Mucosa of descending colon (tissue), 3 donors: Measurements from ENCODE around the gene TCEANC2. TPM values are rescaled to one million over a fixed set of nuclear protein-coding genes. Genes with fewer than 3 reads are reported as not detected.
A peak's percentile ranks its signal among the peaks of the same experiment; 100 is the strongest.

Experiments used
- ATAC-seq: fragments of 200-7000 bp; cut with Tn5 transposase; one replicate; pipeline ENCODE4 v1.9.1; 2020; ENCODE audit warnings: mild to moderate bottlenecking, moderate library complexity
- DNase-seq, 3 donors: peaks; one replicate each; pipeline ENCODE4 v3.0.0-alpha.2; 2020
- H3K36me3 ChIP-seq: fragments of 200-600 bp; one replicate; pipeline ENCODE4 v1.8.0; 2021; ENCODE audit warnings: low read depth, mild to moderate bottlenecking
- H3K4me1 ChIP-seq: fragments of 200-600 bp; one replicate; pipeline ENCODE4 v1.8.0; 2021; ENCODE audit warnings: low read depth, mild to moderate bottlenecking
- H3K4me3 ChIP-seq: fragments of 200-600 bp; one replicate; pipeline ENCODE4 v1.8.0; 2021; ENCODE audit warnings: mild to moderate bottlenecking
- H3K9me3 ChIP-seq: fragments of 200-600 bp; one replicate; pipeline ENCODE4 v1.8.0; 2021; ENCODE audit warnings: mild to moderate bottlenecking
- intact Hi-C, 2 donors: fragments of 100-400 bp; cut with DNase I in 1 of 2; cut with micrococcal nuclease in 1 of 2; formaldehyde crosslinking; loops; one replicate each; pipeline versions ENCODE4 v1.11.0 to v1.11.1; 2022; cut with DNase I, micrococcal nuclease
- total RNA-seq, 3 donors: library from RNA; stranded (reverse); fragmentation: NEBNext Ultra II Directional in 2 of 3; extraction: Animal tissue kit (Norgen Biotek cat#: 25700) in 2 of 3; gene quantifications; one replicate each; pipeline versions ENCODE4 v1.2.1 to v1.2.4, GENCODE V29; 2021 to 2023
- TF ChIP-seq, protein P1 (sequence below): fragments of 200-600 bp; IDR thresholded peaks from one replicate; pipeline ENCODE4 v1.8.0; 2022; ENCODE audit warnings: antibody characterized with exemption, mild to moderate bottlenecking
- donor health status: DM: no; HTN: no; CAD: no; lungs with moderate emphysema.
- donor health status: DM: no; HTN: no; CAD: no.
- donor health status: DM: no; HTN: yes; CAD: no.

TCEANC2 gene
- total RNA-seq, 3 donors from 2014 or later = 4.5 to 8.6 (median 6.0) TPM

DNA sequence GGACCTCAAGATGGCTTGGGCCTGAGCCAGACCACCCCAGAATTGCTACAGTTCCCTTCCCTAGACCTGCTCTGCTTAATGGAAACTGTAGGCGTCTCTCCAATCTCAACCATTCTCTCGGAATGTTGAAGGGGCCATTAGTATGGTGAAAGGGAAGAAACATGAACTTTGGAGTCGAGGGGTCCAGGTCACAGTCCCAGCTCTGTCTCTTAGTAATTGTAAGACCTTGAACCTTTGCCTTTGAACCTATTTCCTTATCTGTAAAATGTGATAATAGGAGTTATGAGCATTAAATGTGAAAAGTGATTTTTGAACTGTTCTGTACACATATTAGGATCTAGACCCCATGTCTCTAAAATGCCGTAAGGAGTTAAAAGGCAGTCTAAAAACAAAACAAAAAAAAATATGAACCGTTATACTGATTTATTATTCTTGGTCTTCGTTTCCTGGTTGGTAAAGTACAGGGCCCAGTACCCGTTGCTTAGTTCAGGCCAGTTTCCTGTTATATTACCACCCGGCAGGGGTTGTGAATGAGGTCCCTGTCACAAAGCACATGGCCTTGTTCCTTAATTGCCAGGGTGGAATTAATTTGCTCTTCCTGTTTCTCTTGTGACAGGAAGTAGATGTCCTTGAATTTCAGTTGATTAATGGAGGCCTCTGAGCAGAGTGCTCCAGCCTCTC lies 42.3 kb downstream of the TCEANC2 start:
- peak; percentile 61 for ATAC-seq

DNA sequence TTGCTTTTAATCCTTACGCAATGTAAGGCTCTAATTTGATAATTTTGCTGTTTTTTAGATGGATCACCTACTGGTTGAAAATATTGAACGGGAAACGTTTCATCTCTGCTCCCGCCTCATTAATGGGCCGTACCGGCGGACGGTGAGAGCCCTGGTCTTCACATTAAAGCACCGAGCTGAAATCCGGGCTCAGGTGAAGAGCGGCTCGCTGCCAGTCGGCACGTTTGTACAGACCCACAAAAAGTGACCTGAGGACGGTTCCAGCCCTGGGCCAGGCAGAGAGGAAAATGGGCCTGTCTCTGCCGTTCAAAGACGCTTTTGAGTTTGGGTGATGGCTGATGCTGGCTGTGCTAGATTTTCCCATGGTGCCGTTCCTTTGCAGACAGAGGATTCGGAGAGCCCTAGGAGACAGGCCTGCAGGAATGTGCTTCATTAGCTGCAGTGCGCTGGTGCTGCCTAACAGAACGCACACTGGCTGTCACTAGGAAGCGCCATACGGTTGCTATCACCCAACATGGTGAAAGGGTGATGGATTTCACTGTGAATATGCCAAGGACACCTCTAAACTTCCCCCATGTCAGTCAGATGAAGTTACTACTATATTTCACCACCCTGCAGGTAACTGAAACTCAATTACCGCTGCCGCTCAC lies 42.9 kb downstream of the TCEANC2 start:
- H3K9me3 ChIP-seq = no peaks in the 10 kb centered on the region
- peaks cover 20% of the 10 kb centered on the region for H3K4me1 ChIP-seq
- DNase-seq (no peak), ATAC-seq (no peak)
- H3K4me3 ChIP-seq = no peak overlapping the region
- H3K36me3 ChIP-seq = no peaks in the 10 kb centered on the region
- intact Hi-C loops = no loop called here
- TF ChIP-seq, protein P1, sequence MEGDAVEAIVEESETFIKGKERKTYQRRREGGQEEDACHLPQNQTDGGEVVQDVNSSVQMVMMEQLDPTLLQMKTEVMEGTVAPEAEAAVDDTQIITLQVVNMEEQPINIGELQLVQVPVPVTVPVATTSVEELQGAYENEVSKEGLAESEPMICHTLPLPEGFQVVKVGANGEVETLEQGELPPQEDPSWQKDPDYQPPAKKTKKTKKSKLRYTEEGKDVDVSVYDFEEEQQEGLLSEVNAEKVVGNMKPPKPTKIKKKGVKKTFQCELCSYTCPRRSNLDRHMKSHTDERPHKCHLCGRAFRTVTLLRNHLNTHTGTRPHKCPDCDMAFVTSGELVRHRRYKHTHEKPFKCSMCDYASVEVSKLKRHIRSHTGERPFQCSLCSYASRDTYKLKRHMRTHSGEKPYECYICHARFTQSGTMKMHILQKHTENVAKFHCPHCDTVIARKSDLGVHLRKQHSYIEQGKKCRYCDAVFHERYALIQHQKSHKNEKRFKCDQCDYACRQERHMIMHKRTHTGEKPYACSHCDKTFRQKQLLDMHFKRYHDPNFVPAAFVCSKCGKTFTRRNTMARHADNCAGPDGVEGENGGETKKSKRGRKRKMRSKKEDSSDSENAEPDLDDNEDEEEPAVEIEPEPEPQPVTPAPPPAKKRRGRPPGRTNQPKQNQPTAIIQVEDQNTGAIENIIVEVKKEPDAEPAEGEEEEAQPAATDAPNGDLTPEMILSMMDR = no peak

More for the DNA sequence above, 42.3 kb downstream of the TCEANC2 start:
- peak in 1 of 3 donors; percentile 32 for DNase-seq
- TF ChIP-seq, protein P1 = no peak
- Histone ChIP-seq H3K9me3 (no peaks in the 10 kb centered on the region), H3K36me3 (no peaks in the 10 kb centered on the region), H3K4me1 (peaks cover 20% of the 10 kb centered on the region), H3K4me3 (no peak overlapping the region)
- intact Hi-C loops = no loop called here

DNA sequence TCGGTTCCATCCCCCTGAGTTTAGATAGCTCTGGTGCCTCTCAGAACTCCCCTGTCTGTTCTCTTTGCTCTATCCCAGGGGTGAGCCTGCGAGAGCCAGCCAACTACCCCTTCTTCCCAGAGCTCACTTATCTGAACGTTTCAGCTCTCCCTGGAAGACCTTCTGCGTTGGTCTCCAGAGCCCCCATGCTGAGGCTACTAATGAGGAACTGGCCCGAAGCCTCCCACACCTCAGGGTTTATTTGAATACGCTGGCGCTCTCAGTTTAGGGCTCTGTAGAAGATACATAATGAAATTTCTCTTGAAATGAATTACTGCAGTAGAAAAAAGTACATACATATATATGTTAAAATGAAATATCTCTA lies 43.5 kb downstream of the TCEANC2 start:
- TF ChIP-seq, protein P1 = no peak
- no peak for ATAC-seq

DNA sequence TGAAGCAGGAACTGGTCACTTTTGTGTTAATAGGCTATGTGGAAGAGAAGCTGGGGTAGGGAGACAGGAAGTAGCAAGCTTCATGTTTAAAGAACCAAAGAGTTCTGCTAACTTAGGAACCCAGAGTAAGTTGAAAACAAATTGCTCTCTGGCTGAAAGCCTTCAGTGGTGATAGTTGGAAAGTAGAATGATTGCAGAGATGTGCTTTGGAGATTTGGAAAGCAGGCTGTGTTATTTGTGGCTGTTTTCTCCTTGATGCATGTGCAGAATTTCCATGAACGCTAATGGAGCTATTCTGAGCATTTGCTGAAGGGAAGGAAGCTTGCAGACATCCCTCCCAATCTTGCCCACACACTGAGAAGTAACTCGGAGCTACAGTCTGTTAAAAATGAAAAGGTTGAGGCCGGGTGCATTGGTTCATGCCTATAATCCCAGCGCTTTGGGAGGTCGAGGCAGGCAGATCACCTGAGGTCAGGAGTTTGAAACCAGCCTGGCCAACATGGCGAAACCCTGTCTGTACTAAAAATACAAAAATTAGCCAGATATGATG lies 45.7 kb downstream of the TCEANC2 start:
- no peak overlapping the region for H3K4me3 ChIP-seq

More for the DNA sequence above, 43.5 kb downstream of the TCEANC2 start:
- intact Hi-C loops = no loop called here
- DNase-seq = no peak
- Histone ChIP-seq H3K4me1 (peaks cover 20% of the 10 kb centered on the region), H3K4me3 (no peak overlapping the region), H3K36me3 (no peaks in the 10 kb centered on the region), H3K9me3 (no peaks in the 10 kb centered on the region)

DNA sequence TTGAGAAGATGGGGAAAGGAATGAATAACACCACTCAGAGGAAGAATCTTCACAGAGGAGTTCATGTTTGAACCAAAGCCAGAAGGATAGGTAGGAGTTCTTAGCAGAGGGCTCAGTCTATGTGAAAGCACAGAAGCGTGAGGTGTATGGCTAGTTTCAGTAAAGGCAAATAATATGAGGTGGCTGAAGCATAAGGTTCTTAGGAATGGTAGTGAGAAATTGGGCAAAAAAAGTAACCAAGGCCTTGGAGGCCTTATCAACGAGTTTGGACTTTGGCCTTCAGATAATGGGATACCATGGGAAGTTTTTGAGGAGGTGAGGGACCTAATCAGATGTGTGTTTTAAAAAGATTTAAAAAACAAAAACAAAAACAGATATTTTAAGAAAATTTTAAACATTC lies 47.1 kb downstream of the TCEANC2 start:
- Histone ChIP-seq H3K36me3 (no peaks in the 10 kb centered on the region), H3K9me3 (no peaks in the 10 kb centered on the region), H3K4me1 (peaks cover under 1% of the 10 kb centered on the region), H3K4me3 (no peak overlapping the region)
- intact Hi-C loops = no loop called here
- ATAC-seq = no peak
- no peak for DNase-seq
- TF ChIP-seq, protein P1 = no peak

More for the DNA sequence above, 45.7 kb downstream of the TCEANC2 start:
- Histone ChIP-seq H3K9me3 (no peaks in the 10 kb centered on the region), H3K36me3 (no peaks in the 10 kb centered on the region), H3K4me1 (peaks cover 13% of the 10 kb centered on the region)
- TF ChIP-seq, protein P1 = no peak
- intact Hi-C loops = no loop called here
- ATAC-seq = no peak
- no peak for DNase-seq
